ENCODE results near the gene HP1BP3.

Gene HP1BP3

DNA sequence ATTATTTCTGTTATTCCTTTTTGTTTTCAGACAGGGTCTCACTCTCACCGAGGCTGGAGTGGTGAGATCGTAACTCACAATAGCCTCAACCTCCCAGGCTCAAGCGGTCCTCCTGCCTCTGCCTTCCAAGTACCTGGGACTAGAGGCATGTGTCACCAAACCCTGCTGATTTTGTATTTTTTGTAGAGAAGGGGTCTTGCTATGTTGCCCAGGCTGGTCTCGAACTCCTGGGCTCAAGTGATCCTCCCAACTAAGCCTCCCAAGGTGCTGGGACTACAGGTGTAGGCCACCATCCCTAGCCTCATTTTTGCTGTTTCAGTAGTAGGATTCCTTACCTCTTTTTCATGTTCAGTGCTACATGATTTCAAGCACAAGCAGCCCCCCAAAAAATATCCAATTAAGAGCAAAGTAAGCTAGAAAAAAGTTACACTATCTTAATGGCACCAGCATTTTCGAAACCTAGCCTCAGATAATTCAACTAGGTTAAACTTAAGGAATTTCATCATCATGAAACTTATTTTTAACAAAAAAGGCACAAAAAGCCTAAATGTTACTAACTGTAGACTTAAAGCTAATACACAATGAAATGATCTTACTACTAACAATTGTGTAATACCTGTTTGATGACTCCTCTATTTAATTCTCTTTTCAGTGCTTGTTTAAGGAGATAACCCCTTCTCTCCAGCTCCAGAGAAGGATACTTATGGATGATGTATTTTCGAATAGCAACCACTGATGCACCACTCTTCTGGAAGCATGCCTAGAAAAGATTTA is 16.6 kb downstream of the HP1BP3 start:
- no peak for DNase-seq (ENCODE audit: low spot score)

DNA sequence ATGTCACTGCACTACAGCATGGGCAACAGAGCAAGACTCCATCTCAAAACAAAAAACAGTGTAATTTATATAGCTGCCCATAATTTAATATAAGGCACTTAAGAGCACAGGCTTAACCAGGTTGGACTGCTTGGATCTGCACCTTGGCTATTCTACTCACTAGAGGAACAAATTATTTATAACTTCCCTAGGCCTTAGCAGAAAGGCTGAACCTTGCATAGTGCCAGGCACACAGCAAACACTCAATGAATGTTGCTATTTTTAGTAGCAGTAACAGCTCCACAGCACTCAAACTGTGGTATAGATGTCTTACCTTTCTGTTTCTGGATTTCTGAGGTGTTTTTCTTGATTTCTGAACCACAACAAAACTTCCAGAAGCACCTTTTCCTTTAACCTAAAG is 19.8 kb downstream of the HP1BP3 start:
- DNase-seq (ENCODE audit: low spot score) = no peak

GRCh38 chr1:20763417-20763816 is 23.7 kb downstream of the HP1BP3 start:
- DNase-seq (ENCODE audit: low spot score) = no peak

GRCh38 chr1:20760322-20760721 is 26.8 kb downstream of the HP1BP3 start:
- DNase-seq (ENCODE audit: low spot score) = no peak

DNA sequence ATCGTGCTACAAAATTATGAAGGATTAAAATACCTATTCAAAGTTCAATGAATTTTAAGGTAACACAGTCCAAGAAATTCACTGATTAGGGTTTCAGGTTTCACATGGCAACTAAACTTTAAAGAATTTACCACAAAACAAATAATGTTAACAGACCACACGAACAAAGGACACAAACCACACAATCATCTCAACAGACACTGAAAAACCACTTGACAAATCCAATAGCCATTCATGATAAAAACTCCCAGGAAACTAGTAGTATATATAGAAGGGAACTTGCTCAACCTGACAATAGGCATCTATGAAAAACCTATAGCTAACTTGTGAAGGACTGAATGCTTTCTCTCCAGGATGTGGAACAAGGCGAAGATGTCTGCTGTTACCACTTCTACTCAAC is 33.5 kb downstream of the HP1BP3 start:
- no peak for DNase-seq (ENCODE audit: low spot score)

- no peak for DNase-seq (ENCODE audit: low spot score)
Measured at GRCh38 chr1:20751462-20751990, 35.6 kb downstream of the HP1BP3 start.

GRCh38 chr1:20742671-20743070 is 44.4 kb downstream of the HP1BP3 start:
- DNase-seq (ENCODE audit: low spot score) = no peak

DNA sequence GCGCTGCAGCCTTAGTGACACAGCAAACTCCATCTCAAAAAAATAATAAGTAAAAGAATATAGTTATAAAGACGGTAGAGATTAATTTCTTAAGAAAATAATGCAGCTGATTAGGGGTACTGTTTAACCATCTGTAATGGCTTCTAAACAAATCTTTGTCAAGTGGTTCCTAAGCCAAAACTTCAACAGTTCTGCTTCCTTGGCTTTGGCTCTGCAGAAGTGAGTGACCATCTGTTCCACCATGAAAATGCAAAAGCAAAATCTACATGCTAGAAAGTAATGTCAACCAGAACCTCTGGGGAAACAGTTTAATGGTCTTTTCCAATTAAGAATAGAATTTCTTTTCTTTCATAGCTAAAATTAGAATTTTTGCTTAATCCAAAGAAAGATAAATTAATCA is 46.3 kb downstream of the HP1BP3 start:
- DNase-seq (ENCODE audit: low spot score) = no peak

- no peak for DNase-seq (ENCODE audit: low spot score)
Measured at GRCh38 chr1:20739225-20739624, 47.9 kb downstream of the HP1BP3 start.

GRCh38 chr1:20735581-20736111 is 51.5 kb downstream of the HP1BP3 start:
- DNase-seq (ENCODE audit: low spot score) = no peak

GRCh38 chr1:20733360-20733975 is 53.6 kb downstream of the HP1BP3 start:
- DNase-seq (ENCODE audit: low spot score) = no peak

- DNase-seq (ENCODE audit: low spot score) = peak; percentile 70
Measured at GRCh38 chr1:20732588-20733359, 54.3 kb downstream of the HP1BP3 start, which contains the start of gene SH2D5. Gene SH2D5, minus strand, starts transcription at chr1:20732703. Its CDS starts 4,659 bp downstream, at chr1:20728044.

DNA sequence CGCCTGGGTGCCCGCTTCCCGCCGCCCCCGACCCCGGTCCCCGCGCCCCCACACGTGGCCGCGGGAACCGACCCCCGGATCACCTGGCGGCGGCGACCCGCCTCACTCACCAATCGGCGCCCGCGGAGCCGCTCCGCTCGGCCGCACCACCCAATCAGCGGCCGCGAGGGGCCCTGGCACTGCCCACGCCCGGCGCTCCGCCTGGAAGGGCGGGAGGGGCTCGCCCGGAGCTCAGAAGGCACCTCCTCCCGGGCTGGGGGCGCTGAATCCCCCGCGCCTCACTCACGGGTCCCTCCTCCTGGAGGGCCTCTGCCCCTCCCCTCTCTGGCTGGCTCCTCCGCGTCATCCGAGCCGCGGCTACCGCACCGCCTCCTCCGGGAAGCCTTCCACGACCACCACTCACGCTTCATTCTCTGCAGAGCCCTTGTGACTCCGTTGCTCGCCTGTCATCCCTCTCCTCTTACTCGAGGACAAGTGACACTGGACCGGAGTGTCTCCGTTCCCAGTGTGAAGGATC is 55.0 kb downstream of the HP1BP3 start:
- DNase-seq (ENCODE audit: low spot score) = peak; percentile 81

DNA sequence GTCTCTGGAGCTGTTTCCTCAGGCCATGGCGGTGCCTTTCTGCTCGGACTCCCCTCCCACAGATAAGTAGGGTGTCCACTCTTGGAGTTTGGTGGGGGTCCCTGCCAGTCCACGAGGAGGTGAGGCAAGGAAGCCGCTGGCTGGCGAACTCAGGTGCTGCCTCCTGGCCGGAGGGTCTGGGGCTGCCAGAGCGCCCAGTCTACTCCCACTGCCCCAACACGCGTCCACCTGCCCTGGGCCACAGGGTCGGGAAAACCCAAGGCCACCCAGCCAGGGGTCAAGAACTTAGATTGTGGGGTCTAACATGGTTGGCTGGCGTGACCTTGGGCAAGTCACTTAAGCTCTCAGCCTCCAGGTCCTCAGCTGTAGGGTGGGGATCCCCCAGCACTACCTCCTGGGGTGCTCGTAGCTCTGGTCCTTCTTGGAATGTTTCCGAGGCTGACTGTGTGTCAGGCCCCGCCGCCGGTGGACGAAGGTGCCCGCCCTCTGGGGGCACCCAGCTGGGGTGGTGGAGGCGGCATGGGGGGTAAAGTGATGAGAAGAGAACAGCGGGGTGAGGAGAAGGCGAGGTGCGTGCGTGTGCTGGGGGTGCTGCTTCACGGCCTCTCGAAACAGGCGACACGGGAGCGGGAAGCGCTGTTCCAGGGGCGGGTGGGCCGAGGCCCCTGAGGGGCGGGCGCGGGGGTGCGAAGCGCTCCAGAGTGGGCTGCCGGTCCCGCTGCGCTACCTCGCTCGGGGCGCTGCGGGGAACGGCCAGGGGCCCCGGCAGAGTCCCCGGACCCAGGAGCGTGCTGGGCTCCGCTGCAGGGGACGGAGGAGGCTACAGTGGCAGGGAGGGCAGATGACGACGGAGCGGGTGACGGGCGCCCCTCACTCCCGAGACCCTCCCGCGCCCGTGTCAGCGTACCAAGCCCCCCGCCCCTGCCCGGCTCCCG is 55.8 kb downstream of the HP1BP3 start:
- no peak for DNase-seq (ENCODE audit: low spot score)

- no peak for DNase-seq (ENCODE audit: low spot score)
Measured at GRCh38 chr1:20730690-20731056, 56.4 kb downstream of the HP1BP3 start.

- DNase-seq (ENCODE audit: low spot score) = no peak
Measured at GRCh38 chr1:20729990-20730689, 57.0 kb downstream of the HP1BP3 start.

GRCh38 chr1:20729155-20729931 is 57.8 kb downstream of the HP1BP3 start:
- DNase-seq (ENCODE audit: low spot score) = no peak

GRCh38 chr1:20728371-20729154 is 58.5 kb downstream of the HP1BP3 start:
- DNase-seq (ENCODE audit: low spot score) = no peak
